HL-60 (cell line): ENCODE results near the gene NRIP1.

ENCODE experiments used
- DNase-seq, 2 experiments: peaks; one replicate each; pipeline ENCODE4 v3.0.0-alpha.2; 2010 to 2020; ENCODE audit warnings: low read depth in 1 of 2, low spot score in 1 of 2
- H3K27ac ChIP-seq: fragments of 250-450 bp; sonication (Bioruptor Pico); replicated peaks from 2 replicates; pipeline ENCODE4 v1.5.1; 2020; ENCODE audit warnings: mild to moderate bottlenecking, moderate library complexity
- H3K27me3 ChIP-seq: fragments of 250-450 bp; sonication (Bioruptor Pico); 2 replicates; pipeline ENCODE4 v1.5.1; 2021; ENCODE audit warnings: mild to moderate bottlenecking, moderate library complexity; ENCODE audit not compliant: insufficient read depth, poor library complexity, severe bottlenecking
- H3K4me3 ChIP-seq: replicated peaks from 2 replicates; pipeline ENCODE4 v1.5.1; 2011; ENCODE audit warnings: mild to moderate bottlenecking, control low read depth, low read length; ENCODE audit not compliant: insufficient read depth
- CTCF ChIP-seq: IDR thresholded peaks from one replicate; pipeline ENCODE4 v1.5.1; 2011; ENCODE audit warnings: low read length, control low read depth, inconsistent platforms; ENCODE audit not compliant: insufficient read depth
- GABPA ChIP-seq: IDR thresholded peaks from 2 replicates; pipeline ENCODE4 v1.6.1; 2012; ENCODE audit warnings: low read depth
- POLR2AphosphoS5 ChIP-seq: IDR thresholded peaks from 2 replicates; pipeline ENCODE4 v1.6.1; 2012; ENCODE audit warnings: low read depth
- SPI1 ChIP-seq: IDR thresholded peaks from 2 replicates; pipeline ENCODE4 v1.6.1; 2012; ENCODE audit warnings: low read depth, mild to moderate bottlenecking, borderline replicate concordance
- TF ChIP-seq, protein P1 (sequence below): IDR thresholded peaks from 2 replicates; pipeline ENCODE4 v1.6.1; 2012; ENCODE audit warnings: low read depth; ENCODE audit not compliant: insufficient replicate concordance

The NRIP1 gene

GRCh38 chr21:15006594-15007230 lies 58.1 kb downstream of the NRIP1 start:
- Histone ChIP-seq H3K27me3 (no peaks in the 10 kb centered on the region), H3K4me3 (no peak overlapping the region), H3K27ac (no peak overlapping the region)
- TF ChIP-seq CTCF, result no peak
- no peak for TF ChIP-seq SPI1
- TF ChIP-seq POLR2AphosphoS5, result no peak
- no peak for TF ChIP-seq GABPA
- TF ChIP-seq, protein P1, sequence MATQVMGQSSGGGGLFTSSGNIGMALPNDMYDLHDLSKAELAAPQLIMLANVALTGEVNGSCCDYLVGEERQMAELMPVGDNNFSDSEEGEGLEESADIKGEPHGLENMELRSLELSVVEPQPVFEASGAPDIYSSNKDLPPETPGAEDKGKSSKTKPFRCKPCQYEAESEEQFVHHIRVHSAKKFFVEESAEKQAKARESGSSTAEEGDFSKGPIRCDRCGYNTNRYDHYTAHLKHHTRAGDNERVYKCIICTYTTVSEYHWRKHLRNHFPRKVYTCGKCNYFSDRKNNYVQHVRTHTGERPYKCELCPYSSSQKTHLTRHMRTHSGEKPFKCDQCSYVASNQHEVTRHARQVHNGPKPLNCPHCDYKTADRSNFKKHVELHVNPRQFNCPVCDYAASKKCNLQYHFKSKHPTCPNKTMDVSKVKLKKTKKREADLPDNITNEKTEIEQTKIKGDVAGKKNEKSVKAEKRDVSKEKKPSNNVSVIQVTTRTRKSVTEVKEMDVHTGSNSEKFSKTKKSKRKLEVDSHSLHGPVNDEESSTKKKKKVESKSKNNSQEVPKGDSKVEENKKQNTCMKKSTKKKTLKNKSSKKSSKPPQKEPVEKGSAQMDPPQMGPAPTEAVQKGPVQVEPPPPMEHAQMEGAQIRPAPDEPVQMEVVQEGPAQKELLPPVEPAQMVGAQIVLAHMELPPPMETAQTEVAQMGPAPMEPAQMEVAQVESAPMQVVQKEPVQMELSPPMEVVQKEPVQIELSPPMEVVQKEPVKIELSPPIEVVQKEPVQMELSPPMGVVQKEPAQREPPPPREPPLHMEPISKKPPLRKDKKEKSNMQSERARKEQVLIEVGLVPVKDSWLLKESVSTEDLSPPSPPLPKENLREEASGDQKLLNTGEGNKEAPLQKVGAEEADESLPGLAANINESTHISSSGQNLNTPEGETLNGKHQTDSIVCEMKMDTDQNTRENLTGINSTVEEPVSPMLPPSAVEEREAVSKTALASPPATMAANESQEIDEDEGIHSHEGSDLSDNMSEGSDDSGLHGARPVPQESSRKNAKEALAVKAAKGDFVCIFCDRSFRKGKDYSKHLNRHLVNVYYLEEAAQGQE, result no peak
- DNase-seq, result no peak

- Histone ChIP-seq H3K27me3 (no peaks in the 10 kb centered on the region), H3K4me3 (no peak overlapping the region), H3K27ac (no peak overlapping the region)
- no peak for TF ChIP-seq SPI1
- TF ChIP-seq, protein P1, result no peak
- TF ChIP-seq POLR2AphosphoS5, result no peak
- TF ChIP-seq CTCF, result no peak
- TF ChIP-seq GABPA, result no peak
- DNase-seq, result no peak
Observed at GRCh38 chr21:15005391-15005790, 59.4 kb downstream of the NRIP1 start.

DNA sequence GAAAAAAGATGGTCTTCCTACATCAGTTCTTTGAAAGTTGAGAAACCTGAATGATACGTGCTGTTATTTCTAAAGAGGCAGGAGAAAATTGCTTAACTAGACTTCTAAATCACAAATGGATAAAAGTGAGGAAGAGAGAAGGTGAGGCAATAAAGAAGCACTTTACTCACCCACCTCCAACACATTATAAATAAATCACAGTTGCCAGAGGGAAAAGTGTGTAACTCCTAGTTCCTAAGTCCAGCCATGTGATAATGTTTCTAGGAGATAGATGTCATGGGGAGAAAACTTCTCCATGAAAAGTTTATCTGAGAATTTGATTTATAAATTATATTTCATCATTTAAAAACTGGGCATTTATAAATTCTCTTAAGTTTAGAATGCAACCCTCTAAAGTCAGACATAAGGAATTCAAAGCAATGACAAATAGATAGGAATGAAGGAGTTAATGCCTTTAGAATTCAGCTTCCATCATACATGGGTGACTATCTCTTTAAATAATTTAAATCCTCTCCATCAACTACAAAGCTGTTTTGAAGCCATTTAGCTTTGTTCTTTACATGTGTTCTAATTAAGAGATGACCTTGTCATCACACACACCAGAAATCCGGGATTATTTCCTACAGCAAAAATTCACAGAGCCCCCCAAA lies 60.0 kb downstream of the NRIP1 start:
- Histone ChIP-seq H3K27ac (no peak overlapping the region), H3K27me3 (no peaks in the 10 kb centered on the region), H3K4me3 (no peak overlapping the region)
- TF ChIP-seq, protein P1, result no peak
- TF ChIP-seq SPI1, result no peak
- no peak for TF ChIP-seq CTCF
- no peak for TF ChIP-seq POLR2AphosphoS5
- no peak for TF ChIP-seq GABPA
- no peak for DNase-seq
